HepG2 (cell line): ENCODE measurements around the gene ABHD13. TPM values are rescaled to one million over a fixed set of nuclear protein-coding genes. Genes with fewer than 3 reads are reported as not detected.

ENCODE experiments used
- KDM3A ChIP-seq: IDR thresholded peaks from 2 replicates; pipeline ENCODE4 v1.6.1; 2018; ENCODE audit warnings: low read depth, missing compliant biosample characterization
- KLF12 ChIP-seq: sonication (generic); formaldehyde crosslinking; IDR thresholded peaks from 2 replicates; pipeline ENCODE4 v1.4.0; 2020; ENCODE audit warnings: missing genetic modification reagents, borderline replicate concordance
- MLX ChIP-seq: IDR thresholded peaks from 2 replicates; pipeline ENCODE4 v1.6.1; 2016
- TIGD3 ChIP-seq: sonication (generic); formaldehyde crosslinking; IDR thresholded peaks from 2 replicates; pipeline ENCODE4 v1.5.1; 2020; ENCODE audit warnings: mild to moderate bottlenecking, missing genetic modification reagents, borderline replicate concordance
- ZNF350 ChIP-seq: sonication (generic); formaldehyde crosslinking; IDR thresholded peaks from 2 replicates; pipeline ENCODE4 v1.4.0; 2020; ENCODE audit warnings: mild to moderate bottlenecking, low read depth, missing genetic modification reagents, borderline replicate concordance
- ZNF687 ChIP-seq: sonication (generic); formaldehyde crosslinking; IDR thresholded peaks from 2 replicates; pipeline ENCODE4 v1.5.1; 2020; ENCODE audit warnings: mild to moderate bottlenecking, missing genetic modification reagents, moderate library complexity
- ZNF7 ChIP-seq: IDR thresholded peaks from 2 replicates; pipeline ENCODE4 v1.6.1; 2016; ENCODE audit warnings: missing biosample characterization, missing genetic modification reagents
- polyA plus RNA-seq, 8 experiments: library from polyadenylated mRNA; depleted of rRNA in 3 of 8; stranded (reverse) in 7 of 8; unstranded in 1 of 8; fragments of >200 nt; fragmentation: Illumina TruSeq in 4 of 8; extraction: Trizol in 4 of 8; gene quantifications; 2 replicates each; pipeline versions ENCODE4 v1.2.1 to v1.2.3, GENCODE V29; 2011 to 2016; ENCODE audit warnings: low read depth in 4 of 8, missing spikeins in 1 of 8, mixed read lengths in 1 of 8; ENCODE audit not compliant: insufficient read depth in 1 of 8
- total RNA-seq, 5 experiments: library from RNA; depleted of rRNA; stranded (reverse); fragments of >200 nt; fragmentation: Illumina TruSeq; extraction: Trizol; gene quantifications; 2 replicates each; pipeline ENCODE4 v1.2.3, GENCODE V29; 2016; ENCODE audit warnings: low read depth in 1 of 5
- TF ChIP-seq, protein P1 (sequence below): sonication (generic); formaldehyde crosslinking; IDR thresholded peaks from 2 replicates; pipeline ENCODE4 v1.4.0; 2020; ENCODE audit warnings: missing genetic modification reagents
- TF ChIP-seq, protein P2 (sequence below): sonication (generic); formaldehyde crosslinking; conservative IDR thresholded peaks from 2 replicates; pipeline ENCODE4 v1.8.1; 2023; ENCODE audit warnings: missing genetic modification reagents
- TF ChIP-seq, protein P3 (sequence below): sonication (generic); formaldehyde crosslinking; IDR thresholded peaks from 2 replicates; pipeline ENCODE4 v1.5.0; 2020; ENCODE audit warnings: mild to moderate bottlenecking, missing genetic modification reagents, borderline replicate concordance

Gene ABHD13
- total and polyA plus RNA-seq, 2 of the 13 experiments (the other 11 are each of a cell fraction or from before 2014, with no cell fraction given) = 4.3 to 6.2 TPM

GRCh38 chr13:108218044-108218974 is at the start of gene ABHD13 (continued):
- TF ChIP-seq, protein P1, sequence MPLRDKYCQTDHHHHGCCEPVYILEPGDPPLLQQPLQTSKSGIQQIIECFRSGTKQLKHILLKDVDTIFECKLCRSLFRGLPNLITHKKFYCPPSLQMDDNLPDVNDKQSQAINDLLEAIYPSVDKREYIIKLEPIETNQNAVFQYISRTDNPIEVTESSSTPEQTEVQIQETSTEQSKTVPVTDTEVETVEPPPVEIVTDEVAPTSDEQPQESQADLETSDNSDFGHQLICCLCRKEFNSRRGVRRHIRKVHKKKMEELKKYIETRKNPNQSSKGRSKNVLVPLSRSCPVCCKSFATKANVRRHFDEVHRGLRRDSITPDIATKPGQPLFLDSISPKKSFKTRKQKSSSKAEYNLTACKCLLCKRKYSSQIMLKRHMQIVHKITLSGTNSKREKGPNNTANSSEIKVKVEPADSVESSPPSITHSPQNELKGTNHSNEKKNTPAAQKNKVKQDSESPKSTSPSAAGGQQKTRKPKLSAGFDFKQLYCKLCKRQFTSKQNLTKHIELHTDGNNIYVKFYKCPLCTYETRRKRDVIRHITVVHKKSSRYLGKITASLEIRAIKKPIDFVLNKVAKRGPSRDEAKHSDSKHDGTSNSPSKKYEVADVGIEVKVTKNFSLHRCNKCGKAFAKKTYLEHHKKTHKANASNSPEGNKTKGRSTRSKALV (CRISPR knock-in tag) = no peak
- TF ChIP-seq KDM3A = 0 out of 2 replicates have a peak, but pooled peaks have one; percentile 87
- no peak for TF ChIP-seq KLF12 (CRISPR knock-in tag)
- TF ChIP-seq, protein P2, sequence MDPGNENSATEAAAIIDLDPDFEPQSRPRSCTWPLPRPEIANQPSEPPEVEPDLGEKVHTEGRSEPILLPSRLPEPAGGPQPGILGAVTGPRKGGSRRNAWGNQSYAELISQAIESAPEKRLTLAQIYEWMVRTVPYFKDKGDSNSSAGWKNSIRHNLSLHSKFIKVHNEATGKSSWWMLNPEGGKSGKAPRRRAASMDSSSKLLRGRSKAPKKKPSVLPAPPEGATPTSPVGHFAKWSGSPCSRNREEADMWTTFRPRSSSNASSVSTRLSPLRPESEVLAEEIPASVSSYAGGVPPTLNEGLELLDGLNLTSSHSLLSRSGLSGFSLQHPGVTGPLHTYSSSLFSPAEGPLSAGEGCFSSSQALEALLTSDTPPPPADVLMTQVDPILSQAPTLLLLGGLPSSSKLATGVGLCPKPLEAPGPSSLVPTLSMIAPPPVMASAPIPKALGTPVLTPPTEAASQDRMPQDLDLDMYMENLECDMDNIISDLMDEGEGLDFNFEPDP = no peak
- TF ChIP-seq ZNF350 (CRISPR knock-in tag) = no peak; the same call in 1 of the 2 replicates
- peak; percentile 36; the same call in 1 of the 2 replicates for TF ChIP-seq MLX (CRISPR knock-in tag)
- TF ChIP-seq ZNF687 (CRISPR knock-in tag) = peak; percentile 89
- TF ChIP-seq ZNF7 (CRISPR knock-in tag) = no peak
- TF ChIP-seq, protein P3, sequence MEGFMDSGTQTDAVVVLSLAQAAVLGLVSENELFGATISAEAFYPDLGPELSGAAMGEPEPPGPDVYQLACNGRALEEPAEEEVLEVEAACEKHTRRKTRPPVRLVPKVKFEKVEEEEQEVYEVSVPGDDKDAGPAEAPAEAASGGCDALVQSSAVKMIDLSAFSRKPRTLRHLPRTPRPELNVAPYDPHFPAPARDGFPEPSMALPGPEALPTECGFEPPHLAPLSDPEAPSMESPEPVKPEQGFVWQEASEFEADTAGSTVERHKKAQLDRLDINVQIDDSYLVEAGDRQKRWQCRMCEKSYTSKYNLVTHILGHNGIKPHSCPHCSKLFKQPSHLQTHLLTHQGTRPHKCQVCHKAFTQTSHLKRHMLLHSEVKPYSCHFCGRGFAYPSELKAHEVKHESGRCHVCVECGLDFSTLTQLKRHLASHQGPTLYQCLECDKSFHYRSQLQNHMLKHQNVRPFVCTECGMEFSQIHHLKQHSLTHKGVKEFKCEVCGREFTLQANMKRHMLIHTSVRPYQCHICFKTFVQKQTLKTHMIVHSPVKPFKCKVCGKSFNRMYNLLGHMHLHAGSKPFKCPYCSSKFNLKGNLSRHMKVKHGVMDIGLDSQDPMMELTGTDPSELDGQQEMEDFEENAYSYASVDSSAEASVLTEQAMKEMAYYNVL = no peak
- TF ChIP-seq TIGD3 = peak; percentile 76; the same call in 1 of the 2 replicates
